ENCODE data around the gene SLC9A5. TPM values are rescaled to one million over a fixed set of nuclear protein-coding genes. Genes with fewer than 3 reads are reported as not detected.

Gene SLC9A5
- polyA plus RNA-seq, 2 donors, result 0.11 to 0.43 TPM

DNA sequence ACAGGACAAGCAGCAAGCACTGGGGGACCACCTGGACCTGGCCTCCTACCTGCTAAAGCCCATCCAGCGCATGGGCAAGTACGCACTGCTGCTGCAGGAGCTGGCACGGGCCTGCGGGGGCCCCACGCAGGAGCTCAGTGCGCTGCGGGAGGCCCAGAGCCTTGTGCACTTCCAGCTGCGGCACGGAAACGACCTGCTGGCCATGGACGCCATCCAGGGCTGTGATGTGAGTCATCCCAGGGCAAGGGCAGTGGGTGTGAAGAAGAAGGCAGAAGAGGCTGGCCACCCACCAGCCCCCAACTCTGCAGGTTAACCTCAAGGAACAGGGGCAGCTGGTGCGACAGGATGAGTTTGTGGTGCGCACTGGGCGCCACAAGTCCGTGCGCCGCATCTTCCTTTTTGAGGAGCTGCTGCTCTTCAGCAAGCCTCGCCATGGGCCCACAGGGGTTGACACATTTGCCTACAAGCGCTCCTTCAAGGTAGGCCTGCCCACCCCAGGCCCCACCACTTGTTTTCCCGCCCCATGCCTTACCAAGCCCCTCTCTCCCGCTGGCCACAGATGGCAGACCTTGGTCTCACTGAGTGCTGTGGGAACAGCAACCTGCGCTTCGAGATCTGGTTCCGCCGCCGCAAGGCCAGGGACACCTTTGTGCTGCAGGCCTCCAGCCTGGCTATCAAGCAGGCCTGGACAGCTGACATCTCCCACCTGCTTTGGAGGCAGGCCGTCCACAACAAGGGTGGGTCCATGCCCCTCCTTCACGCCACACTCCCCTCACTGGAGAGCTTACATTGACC, 37.9 kb downstream of the SLC9A5 start:
- Histone ChIP-seq H3K27me3 (ENCODE audit: control insufficient read depth in 1 of 2, insufficient read depth in 2 of 2, low read length in 2 of 2) (no peaks in the 10 kb centered on the region), H3K9me3 (ENCODE audit: control insufficient read depth in 2 of 2, insufficient read depth in 1 of 2, low read depth in 1 of 2, low read length in 1 of 2) (no peaks in the 10 kb centered on the region), H3K36me3 (ENCODE audit: control insufficient read depth in 2 of 2, insufficient read depth in 2 of 2, low read length in 1 of 2) (peaks cover 0 to 6% of the 10 kb centered on the region in 2 donors), H3K27ac (ENCODE audit: low read depth in 2 of 2, low read length in 1 of 2) (no peak overlapping the region), H3K4me1 (ENCODE audit: control insufficient read depth in 2 of 2, insufficient read depth in 2 of 2, low read length in 1 of 2) (peaks cover 0 to 3% of the 10 kb centered on the region in 2 donors), H3K4me3 (ENCODE audit: low read depth in 1 of 2, low read length in 2 of 2) (no peak overlapping the region)
- WGBS, 2 donors, result 90 to 93% methylated on average over 28 of the region's 28 CpGs

DNA sequence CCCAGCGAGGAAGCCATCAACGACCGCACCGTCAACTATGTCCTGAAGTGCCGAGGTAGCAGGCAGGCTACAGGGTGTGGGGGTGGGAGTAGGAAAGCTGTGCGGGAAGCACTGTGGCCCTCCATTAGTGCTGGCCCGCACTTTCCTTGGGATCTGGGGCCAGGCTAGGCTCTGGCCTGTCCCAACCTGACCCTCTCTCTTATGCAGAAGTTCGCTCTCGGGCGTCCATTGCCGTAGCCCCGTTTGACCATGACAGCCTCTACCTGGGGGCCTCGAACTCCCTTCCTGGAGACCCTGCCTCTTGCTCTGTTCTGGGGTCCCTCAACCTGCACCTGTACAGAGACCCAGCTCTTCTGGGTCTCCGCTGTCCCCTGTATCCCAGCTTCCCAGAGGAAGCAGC, 39.2 kb downstream of the SLC9A5 start:
- H3K27ac ChIP-seq (ENCODE audit: low read depth in 2 of 2, low read length in 1 of 2), result no peak overlapping the region
- H3K9me3 ChIP-seq (ENCODE audit: control insufficient read depth in 2 of 2, insufficient read depth in 1 of 2, low read depth in 1 of 2, low read length in 1 of 2), result no peaks in the 10 kb centered on the region
- no peak overlapping the region for H3K4me3 ChIP-seq (ENCODE audit: low read depth in 1 of 2, low read length in 2 of 2)
- H3K27me3 ChIP-seq (ENCODE audit: control insufficient read depth in 1 of 2, insufficient read depth in 2 of 2, low read length in 2 of 2), result no peaks in the 10 kb centered on the region
- WGBS, 2 donors, result 94 to 97% methylated on average over 14 of the region's 14 CpGs
- H3K36me3 ChIP-seq (ENCODE audit: control insufficient read depth in 2 of 2, insufficient read depth in 2 of 2, low read length in 1 of 2), result peaks cover 0 to 3% of the 10 kb centered on the region in 2 donors
- peaks cover 0 to 3% of the 10 kb centered on the region in 2 donors for H3K4me1 ChIP-seq (ENCODE audit: control insufficient read depth in 2 of 2, insufficient read depth in 2 of 2, low read length in 1 of 2)

DNA sequence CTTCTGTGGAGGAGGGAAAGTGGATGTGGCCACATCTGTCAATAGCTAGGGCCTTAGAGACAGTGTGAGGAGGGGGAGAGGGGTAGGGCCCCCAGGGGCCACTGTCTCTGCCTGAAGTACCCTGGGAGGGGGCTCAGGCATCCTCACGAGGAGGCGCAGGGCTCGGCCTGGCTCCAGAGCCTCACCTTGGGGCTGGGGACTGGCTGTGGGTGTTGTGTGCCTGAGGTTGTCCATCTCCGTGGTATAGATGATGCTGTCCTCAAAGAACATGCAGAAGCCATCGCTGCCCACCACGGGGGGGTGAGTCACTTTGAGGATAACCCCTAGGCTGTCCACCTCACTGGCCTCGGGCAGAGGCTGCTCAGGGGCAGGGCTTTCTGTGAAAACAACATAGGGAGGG, 42.7 kb downstream of the SLC9A5 start:
- 82 to 91% methylated on average over 7 of the region's 7 CpGs for WGBS, 2 donors
- H3K27ac ChIP-seq (ENCODE audit: low read depth in 2 of 2, low read length in 1 of 2), result no peak overlapping the region
- no peak overlapping the region for H3K4me3 ChIP-seq (ENCODE audit: low read depth in 1 of 2, low read length in 2 of 2)
- peaks cover 0 to 3% of the 10 kb centered on the region in 2 donors for H3K4me1 ChIP-seq (ENCODE audit: control insufficient read depth in 2 of 2, insufficient read depth in 2 of 2, low read length in 1 of 2)
- H3K9me3 ChIP-seq (ENCODE audit: control insufficient read depth in 2 of 2, insufficient read depth in 1 of 2, low read depth in 1 of 2, low read length in 1 of 2), result no peaks in the 10 kb centered on the region
- no peaks in the 10 kb centered on the region for H3K27me3 ChIP-seq (ENCODE audit: control insufficient read depth in 1 of 2, insufficient read depth in 2 of 2, low read length in 2 of 2)
- H3K36me3 ChIP-seq (ENCODE audit: control insufficient read depth in 2 of 2, insufficient read depth in 2 of 2, low read length in 1 of 2), result peaks cover 0 to 3% of the 10 kb centered on the region in 2 donors

DNA sequence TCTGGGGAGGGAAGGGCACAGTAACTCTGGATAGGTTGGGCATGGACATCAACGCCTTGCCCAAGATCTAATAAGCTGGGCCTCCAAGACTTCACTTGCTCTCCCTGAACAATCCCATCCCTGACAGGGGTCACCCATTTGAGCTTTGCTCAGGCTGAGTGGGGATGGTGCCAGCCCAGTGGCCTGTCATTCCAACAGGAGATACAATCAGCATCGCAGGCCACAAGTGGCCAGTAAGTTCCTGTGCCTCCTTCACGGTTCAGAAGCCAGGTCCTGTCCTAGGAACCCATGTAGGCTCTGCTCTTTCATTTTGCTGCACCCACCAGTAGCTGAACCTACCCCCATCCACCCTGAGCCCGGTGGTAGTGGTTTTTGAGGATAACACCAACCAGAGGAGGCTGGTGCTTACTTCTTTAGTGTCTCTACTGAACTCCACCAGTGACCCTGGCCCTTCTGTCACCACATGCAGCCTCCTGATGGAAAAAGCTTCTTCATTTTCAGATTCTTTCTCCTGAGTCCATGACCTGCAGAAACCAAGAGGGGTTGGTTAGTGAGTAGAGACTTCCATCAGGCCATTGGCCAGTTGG, 45.5 kb downstream of the SLC9A5 start:
- H3K27me3 ChIP-seq (ENCODE audit: control insufficient read depth in 1 of 2, insufficient read depth in 2 of 2, low read length in 2 of 2), result no peaks in the 10 kb centered on the region
- no peaks in the 10 kb centered on the region for H3K9me3 ChIP-seq (ENCODE audit: control insufficient read depth in 2 of 2, insufficient read depth in 1 of 2, low read depth in 1 of 2, low read length in 1 of 2)
- H3K4me1 ChIP-seq (ENCODE audit: control insufficient read depth in 2 of 2, insufficient read depth in 2 of 2, low read length in 1 of 2), result peaks cover 2 to 3% of the 10 kb centered on the region in 2 donors
- H3K4me3 ChIP-seq (ENCODE audit: low read depth in 1 of 2, low read length in 2 of 2), result no peak overlapping the region
- 84 to 89% methylated on average over 4 of the region's 4 CpGs for WGBS, 2 donors
- no peak overlapping the region for H3K27ac ChIP-seq (ENCODE audit: low read depth in 2 of 2, low read length in 1 of 2)
- H3K36me3 ChIP-seq (ENCODE audit: control insufficient read depth in 2 of 2, insufficient read depth in 2 of 2, low read length in 1 of 2), result no peaks in the 10 kb centered on the region

DNA sequence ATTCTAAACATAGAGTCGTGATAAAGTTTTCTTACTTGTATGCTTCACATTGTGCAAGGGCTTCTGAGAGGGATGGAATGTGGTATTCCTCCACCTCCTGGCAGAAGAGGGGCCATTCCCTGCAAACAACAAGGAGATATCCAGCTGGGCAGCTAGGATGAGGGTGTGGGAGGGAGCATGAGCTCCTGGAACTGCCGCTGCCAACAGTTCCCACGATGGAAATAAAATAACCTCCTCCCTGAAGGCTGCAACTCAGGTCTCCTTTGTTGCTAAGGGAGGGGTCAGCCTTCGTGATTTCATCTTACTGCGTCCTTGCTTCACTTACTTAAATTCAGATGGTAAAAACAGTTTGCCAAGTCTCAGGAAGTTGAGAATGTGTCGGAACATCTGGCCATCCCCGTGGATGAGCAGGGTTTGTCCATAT, 46.2 kb downstream of the SLC9A5 start:
- no peaks in the 10 kb centered on the region for H3K9me3 ChIP-seq (ENCODE audit: control insufficient read depth in 2 of 2, insufficient read depth in 1 of 2, low read depth in 1 of 2, low read length in 1 of 2)
- no peaks in the 10 kb centered on the region for H3K27me3 ChIP-seq (ENCODE audit: control insufficient read depth in 1 of 2, insufficient read depth in 2 of 2, low read length in 2 of 2)
- no peak overlapping the region for H3K4me3 ChIP-seq (ENCODE audit: low read depth in 1 of 2, low read length in 2 of 2)
- H3K36me3 ChIP-seq (ENCODE audit: control insufficient read depth in 2 of 2, insufficient read depth in 2 of 2, low read length in 1 of 2), result no peaks in the 10 kb centered on the region
- 68 to 70% methylated on average over 7 of the region's 7 CpGs for WGBS, 2 donors
- peaks cover 2 to 3% of the 10 kb centered on the region in 2 donors for H3K4me1 ChIP-seq (ENCODE audit: control insufficient read depth in 2 of 2, insufficient read depth in 2 of 2, low read length in 1 of 2)
- H3K27ac ChIP-seq (ENCODE audit: low read depth in 2 of 2, low read length in 1 of 2), result no peak overlapping the region

DNA sequence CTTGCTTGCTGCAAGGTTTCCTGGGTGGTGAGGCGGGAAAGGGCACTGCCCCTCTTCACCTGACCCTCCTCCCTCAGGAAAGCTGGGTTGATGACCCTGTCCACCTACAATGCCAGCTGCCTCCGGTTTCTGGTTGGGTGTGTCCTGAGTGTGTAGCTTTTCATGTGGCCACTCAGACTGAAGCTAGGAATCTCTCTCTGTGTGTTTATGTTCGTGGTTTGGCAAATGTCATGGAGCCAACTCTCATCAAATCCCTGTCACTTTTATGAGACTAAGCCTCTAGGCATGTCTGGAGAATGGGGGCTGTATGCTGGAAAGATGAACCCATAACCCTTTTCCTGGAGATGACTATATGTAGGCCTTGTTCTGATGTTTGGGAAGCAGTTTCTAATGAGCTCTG, 47.6 kb downstream of the SLC9A5 start:
- H3K27ac ChIP-seq (ENCODE audit: low read depth in 2 of 2, low read length in 1 of 2), result no peak overlapping the region
- H3K36me3 ChIP-seq (ENCODE audit: control insufficient read depth in 2 of 2, insufficient read depth in 2 of 2, low read length in 1 of 2), result no peaks in the 10 kb centered on the region
- no peaks in the 10 kb centered on the region for H3K27me3 ChIP-seq (ENCODE audit: control insufficient read depth in 1 of 2, insufficient read depth in 2 of 2, low read length in 2 of 2)
- no peaks in the 10 kb centered on the region for H3K9me3 ChIP-seq (ENCODE audit: control insufficient read depth in 2 of 2, insufficient read depth in 1 of 2, low read depth in 1 of 2, low read length in 1 of 2)
- no peak overlapping the region for H3K4me3 ChIP-seq (ENCODE audit: low read depth in 1 of 2, low read length in 2 of 2)
- H3K4me1 ChIP-seq (ENCODE audit: control insufficient read depth in 2 of 2, insufficient read depth in 2 of 2, low read length in 1 of 2), result peaks cover 2 to 3% of the 10 kb centered on the region in 2 donors
- 50 to 54% methylated on average over 3 of the region's 3 CpGs for WGBS, 2 donors

DNA sequence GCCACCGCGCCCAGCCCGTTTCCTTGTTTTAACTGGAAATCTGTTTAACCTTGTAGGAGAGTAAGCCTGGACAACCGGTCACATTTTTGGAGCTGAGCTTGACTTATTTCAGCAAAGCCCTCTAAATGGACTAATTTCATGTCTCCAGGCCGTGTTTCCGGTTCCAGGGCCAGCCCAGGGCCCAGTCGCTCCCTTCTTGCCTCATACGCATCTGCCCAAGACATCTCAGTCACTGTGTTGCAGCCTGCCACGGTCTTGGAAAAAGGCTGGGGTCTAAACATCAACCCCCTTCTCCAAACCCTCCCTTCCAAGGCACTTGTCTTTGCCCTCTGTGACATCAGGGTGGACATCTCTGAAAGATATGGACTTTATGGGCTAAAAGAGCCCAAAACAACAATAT, 49.5 kb downstream of the SLC9A5 start:
- 94 to 96% methylated on average over 9 of the region's 9 CpGs for WGBS, 2 donors
- Histone ChIP-seq H3K27me3 (ENCODE audit: control insufficient read depth in 1 of 2, insufficient read depth in 2 of 2, low read length in 2 of 2) (no peaks in the 10 kb centered on the region), H3K27ac (ENCODE audit: low read depth in 2 of 2, low read length in 1 of 2) (no peak overlapping the region), H3K4me3 (ENCODE audit: low read depth in 1 of 2, low read length in 2 of 2) (no peak overlapping the region), H3K9me3 (ENCODE audit: control insufficient read depth in 2 of 2, insufficient read depth in 1 of 2, low read depth in 1 of 2, low read length in 1 of 2) (no peaks in the 10 kb centered on the region), H3K4me1 (ENCODE audit: control insufficient read depth in 2 of 2, insufficient read depth in 2 of 2, low read length in 1 of 2) (peaks cover 2 to 5% of the 10 kb centered on the region in 2 donors), H3K36me3 (ENCODE audit: control insufficient read depth in 2 of 2, insufficient read depth in 2 of 2, low read length in 1 of 2) (no peaks in the 10 kb centered on the region)

DNA sequence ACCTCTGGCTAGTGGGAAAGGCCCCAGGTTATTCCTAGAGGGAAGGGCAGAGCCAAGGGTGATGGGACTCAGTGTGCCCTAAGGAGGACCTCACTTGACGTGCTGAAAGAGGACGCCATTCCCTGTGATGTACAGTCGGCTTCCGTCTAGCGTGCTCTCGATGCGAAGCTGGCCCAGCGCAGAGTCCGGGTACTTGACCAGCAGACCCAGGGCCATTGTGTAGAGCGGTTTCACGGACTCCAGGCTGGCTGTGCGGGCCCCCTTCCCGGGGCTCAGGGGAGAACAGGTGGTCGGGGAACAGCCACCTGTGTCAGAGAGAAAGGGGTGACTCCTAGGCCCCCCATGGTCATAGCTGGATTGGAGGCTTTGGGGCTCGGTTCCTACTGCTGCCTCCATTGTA, 50.5 kb downstream of the SLC9A5 start:
- WGBS, 2 donors, result 93 to 95% methylated on average over 15 of the region's 15 CpGs
- Histone ChIP-seq H3K9me3 (ENCODE audit: control insufficient read depth in 2 of 2, insufficient read depth in 1 of 2, low read depth in 1 of 2, low read length in 1 of 2) (no peaks in the 10 kb centered on the region), H3K27me3 (ENCODE audit: control insufficient read depth in 1 of 2, insufficient read depth in 2 of 2, low read length in 2 of 2) (no peaks in the 10 kb centered on the region), H3K4me3 (ENCODE audit: low read depth in 1 of 2, low read length in 2 of 2) (no peak overlapping the region), H3K27ac (ENCODE audit: low read depth in 2 of 2, low read length in 1 of 2) (no peak overlapping the region), H3K36me3 (ENCODE audit: control insufficient read depth in 2 of 2, insufficient read depth in 2 of 2, low read length in 1 of 2) (no peaks in the 10 kb centered on the region), H3K4me1 (ENCODE audit: control insufficient read depth in 2 of 2, insufficient read depth in 2 of 2, low read length in 1 of 2) (peaks cover 2 to 5% of the 10 kb centered on the region in 2 donors)

DNA sequence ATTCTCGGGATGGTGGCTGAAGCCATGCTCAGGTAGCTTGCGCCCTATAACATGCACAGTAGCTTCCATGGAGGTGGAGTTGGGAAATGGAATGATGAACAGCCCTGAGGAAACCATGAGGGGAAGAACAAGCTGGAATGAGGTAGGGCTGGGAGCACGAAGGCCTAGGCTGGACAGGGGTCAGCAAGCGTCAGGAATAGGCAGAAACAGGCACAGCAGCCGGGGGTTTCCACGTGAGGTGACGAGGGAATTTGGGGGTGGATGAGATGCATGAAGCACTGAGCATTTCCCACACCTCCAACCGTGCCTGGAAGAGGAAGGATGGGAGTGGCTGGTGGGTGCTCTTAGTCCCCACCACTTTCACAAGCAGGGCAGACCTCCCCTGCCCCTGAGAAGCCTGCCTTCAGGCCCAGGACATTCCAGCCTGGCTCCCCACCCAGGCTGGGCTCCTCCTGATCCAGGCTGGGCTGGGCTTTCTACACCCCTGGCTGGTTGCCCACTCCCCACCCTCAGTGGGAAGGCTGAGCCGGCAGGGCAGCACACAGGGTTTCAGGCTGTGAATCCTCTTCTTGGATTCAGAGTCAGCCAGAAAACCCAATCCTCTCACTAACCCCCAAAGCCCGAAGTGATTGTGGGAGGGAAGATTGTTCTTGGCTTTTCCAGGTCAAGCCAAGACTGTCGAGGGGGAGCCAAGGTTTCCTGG, 52.5 kb downstream of the SLC9A5 start:
- Histone ChIP-seq H3K4me3 (ENCODE audit: low read depth in 1 of 2, low read length in 2 of 2) (no peak overlapping the region), H3K9me3 (ENCODE audit: control insufficient read depth in 2 of 2, insufficient read depth in 1 of 2, low read depth in 1 of 2, low read length in 1 of 2) (no peaks in the 10 kb centered on the region), H3K27me3 (ENCODE audit: control insufficient read depth in 1 of 2, insufficient read depth in 2 of 2, low read length in 2 of 2) (no peaks in the 10 kb centered on the region), H3K36me3 (ENCODE audit: control insufficient read depth in 2 of 2, insufficient read depth in 2 of 2, low read length in 1 of 2) (no peaks in the 10 kb centered on the region), H3K27ac (ENCODE audit: low read depth in 2 of 2, low read length in 1 of 2) (no peak overlapping the region), H3K4me1 (ENCODE audit: control insufficient read depth in 2 of 2, insufficient read depth in 2 of 2, low read length in 1 of 2) (peaks cover 2 to 5% of the 10 kb centered on the region in 2 donors)
- WGBS, 2 donors, result 54 to 57% methylated on average over 11 of the region's 11 CpGs
